GM12878 (cell line): Measurements from ENCODE around the gene CFL2. TPM values are rescaled to one million over a fixed set of nuclear protein-coding genes. Genes with fewer than 3 reads are reported as not detected.
A peak's percentile ranks its signal among the peaks of the same experiment; 100 is the strongest.

Experiments used
- ATAC-seq: fragments of 200-7000 bp; cut with Tn5 transposase; 3 replicates; pipeline ENCODE4 v1.9.1; 2020; ENCODE audit warnings: mild to moderate bottlenecking, moderate library complexity
- BruUV-seq: library from RNA; stranded (reverse); fragments of 400-500 nt; replicated peaks from 2 replicates; lab custom pipeline; 2021; lab: Mats Ljungman, UMichigan
- CTCF ChIA-PET: fragments of 300-600 bp; sonication (Branson Sonifier 250); formaldehyde crosslinking; extraction: SDS; loops from one replicate; lab custom pipeline; 2021; ENCODE audit warnings: inconsistent platforms; lab: Yijun Ruan, JAX
- POLR2A ChIA-PET: fragments of 350-600 bp; formaldehyde crosslinking; extraction: SDS; loops from one replicate; lab custom pipeline; 2021; ENCODE audit warnings: inconsistent platforms; lab: Charles Lee
- RAD21 ChIA-PET: fragments of 300-600 bp; sonication (Branson Sonifier 250); formaldehyde crosslinking; loops from one replicate; lab custom pipeline; 2023; ENCODE audit warnings: antibody characterized with exemption; ENCODE audit not compliant: unreplicated experiment; lab: Charles Lee
- SMC1A ChIA-PET: fragments of 300-600 bp; sonication (Branson Sonifier 250); formaldehyde crosslinking; loops from one replicate; lab custom pipeline; 2023; ENCODE audit not compliant: unreplicated experiment, uncharacterized antibody; lab: Charles Lee
- DNase-seq: peaks from one replicate; pipeline ENCODE4 v3.0.0-alpha.2; 2011; ENCODE audit warnings: low read depth, low spot score
- FAIRE-seq: peaks from 3 replicates; lab custom pipeline; 2011; peaks lifted over from hg19 to GRCh38; lab: Jason Lieb, UNC
- H2AFZ ChIP-seq: 2 replicates; pipeline ENCODE4 v1.6.0; 2011; ENCODE audit warnings: low read depth, low read length, control low read depth; ENCODE audit not compliant: control insufficient read depth
- H3K27ac ChIP-seq: 2 replicates; pipeline ENCODE4 v1.5.1; 2011; ENCODE audit warnings: control low read depth; ENCODE audit not compliant: control insufficient read depth, insufficient read depth
- H3K27me3 ChIP-seq, 2 experiments: replicated peaks in 1 of 2; 2 replicates each; pipeline versions ENCODE4 v1.6.0 to v1.6.1; 2011; ENCODE audit warnings: low read length in 1 of 2; ENCODE audit not compliant: control insufficient read depth in 2 of 2, insufficient read depth in 2 of 2
- H3K36me3 ChIP-seq, 2 experiments: 2 replicates each; pipeline ENCODE4 v1.5.1; 2011; ENCODE audit warnings: low read length in 1 of 2; ENCODE audit not compliant: control insufficient read depth in 2 of 2, insufficient read depth in 2 of 2
- H3K4me1 ChIP-seq: 2 replicates; pipeline ENCODE4 v1.6.1; 2011; ENCODE audit warnings: mild to moderate bottlenecking, low read length, moderate library complexity, mixed read lengths; ENCODE audit not compliant: control insufficient read depth, insufficient read depth
- H3K4me2 ChIP-seq: 2 replicates; pipeline ENCODE4 v1.6.0; 2011; ENCODE audit warnings: control low read depth; ENCODE audit not compliant: control insufficient read depth, insufficient read depth
- H3K4me3 ChIP-seq: fragments of 200-600 bp; sonication (generic); 2 replicates; pipeline ENCODE4 v1.5.1; 2016
- H3K79me2 ChIP-seq: 2 replicates; pipeline ENCODE4 v1.6.0; 2011; ENCODE audit warnings: low read length; ENCODE audit not compliant: control insufficient read depth, insufficient read depth
- H3K9ac ChIP-seq: 2 replicates; pipeline ENCODE4 v1.8.0; 2011; ENCODE audit warnings: low read length, control low read depth, mixed read lengths; ENCODE audit not compliant: control insufficient read depth, insufficient read depth
- H3K9me3 ChIP-seq: replicated peaks from 3 replicates; pipeline ENCODE4 v1.5.1; 2011; ENCODE audit warnings: mild to moderate bottlenecking, low read length; ENCODE audit not compliant: control insufficient read depth, insufficient read depth
- H4K20me1 ChIP-seq: 2 replicates; pipeline ENCODE4 v1.6.0; 2011; ENCODE audit not compliant: control insufficient read depth, insufficient read depth
- ASH2L ChIP-seq: fragments of 300-600, 200-600 bp; sonication (generic); IDR thresholded peaks from 2 replicates; pipeline ENCODE4 v1.6.1; 2017; ENCODE audit warnings: low read depth, mild to moderate bottlenecking, borderline replicate concordance
- CREM ChIP-seq: IDR thresholded peaks from 2 replicates; pipeline ENCODE4 v1.6.1; 2014; ENCODE audit warnings: antibody characterized with exemption, low read depth
- HCFC1 ChIP-seq: fragments of 150-350 bp; IDR thresholded peaks from 2 replicates; pipeline ENCODE4 v1.6.1; 2014; ENCODE audit warnings: low read length
- HDAC6 ChIP-seq: fragments of 200-600 bp; sonication (generic); IDR thresholded peaks from one replicate; pipeline ENCODE4 v1.8.0; 2017; ENCODE audit warnings: antibody characterized with exemption; ENCODE audit not compliant: unreplicated experiment
- IKZF2 ChIP-seq, 2 experiments: fragments of 450-650 bp; IDR thresholded peaks; 2 replicates each; pipeline ENCODE4 v1.6.1; 2017; ENCODE audit warnings: mild to moderate bottlenecking in 2 of 2, moderate library complexity in 2 of 2
- IRF4 ChIP-seq: IDR thresholded peaks from 2 replicates; pipeline ENCODE4 v1.6.1; 2011; ENCODE audit warnings: low read depth, low read length
- JUNB ChIP-seq: IDR thresholded peaks from 2 replicates; pipeline ENCODE4 v1.6.1; 2016; ENCODE audit warnings: antibody characterized with exemption, mild to moderate bottlenecking
- KLF5 ChIP-seq: fragments of 450-650 bp; IDR thresholded peaks from 2 replicates; pipeline ENCODE4 v1.6.1; 2014; ENCODE audit warnings: mild to moderate bottlenecking; ENCODE audit not compliant: partially characterized antibody
- NFYA ChIP-seq: IDR thresholded peaks from 2 replicates; pipeline ENCODE4 v1.6.1; 2011; ENCODE audit warnings: low read depth, mild to moderate bottlenecking, low read length, improper control_type of control experiment, borderline replicate concordance
- PBX3 ChIP-seq: IDR thresholded peaks from 2 replicates; pipeline ENCODE4 v1.6.1; 2011; ENCODE audit warnings: mild to moderate bottlenecking, low read depth, low read length, moderate library complexity; ENCODE audit not compliant: insufficient replicate concordance
- RCOR1 ChIP-seq: conservative IDR thresholded peaks from 2 replicates; pipeline ENCODE4 v1.6.1; 2012; ENCODE audit warnings: low read depth, low read length, improper control_type of control experiment
- SIN3A ChIP-seq: IDR thresholded peaks from 2 replicates; pipeline ENCODE4 v1.6.1; 2012; ENCODE audit warnings: low read depth, low read length, improper control_type of control experiment
- TCF12 ChIP-seq: IDR thresholded peaks from 2 replicates; pipeline ENCODE4 v1.6.1; 2011; ENCODE audit warnings: low read depth, mild to moderate bottlenecking, low read length
- ZNF217 ChIP-seq: fragments of 450-650 bp; IDR thresholded peaks from 2 replicates; pipeline ENCODE4 v1.6.1; 2017; ENCODE audit warnings: antibody characterized with exemption, mild to moderate bottlenecking
- WGBS: methylation state at CpG from one replicate; pipeline ENCODE4 v1.1.6; 2016; ENCODE audit warnings: low lambda C conversion rate; ENCODE audit not compliant: insufficient replicate concordance, insufficient coverage; ENCODE audit errors: missing lambda C conversion rate; 5-methylcytosine and 5-hydroxymethylcytosine counted together
- in situ Hi-C: fragments of 300-500 bp; cut with MboI; formaldehyde crosslinking; loops from 9 replicates; pipeline ENCODE4 v1.14.3; 2018; ENCODE audit warnings: mixed read lengths
- intact Hi-C: fragments of 100-400 bp; cut with micrococcal nuclease; formaldehyde crosslinking; loops from one replicate; pipeline ENCODE4 v1.14.2; 2022; ENCODE audit not compliant: unreplicated experiment
- polyA plus RNA-seq, 11 experiments: library from polyadenylated mRNA; depleted of rRNA in 4 of 11; unstranded in 6 of 11; stranded (reverse) in 5 of 11; fragments of >200 nt; fragmentation: Nextera tagmentation in 4 of 11; fragmentation: Illumina TruSeq in 1 of 11; extraction: Ambion mirVana in 4 of 11; extraction: Trizol in 1 of 11; gene quantifications; 1 replicate in 1 of 11; 2 replicates in 10 of 11; pipeline versions ENCODE4 v1.2.1 to v1.2.3, GENCODE V29; 2011 to 2016; ENCODE audit warnings: inconsistent platforms in 2 of 11, missing spikeins in 2 of 11, low read depth in 1 of 11
- total RNA-seq, 4 experiments: library from RNA; depleted of rRNA in 3 of 4; stranded (reverse); fragments of >200 nt in 3 of 4; fragmentation: Illumina TruSeq in 1 of 4; extraction: Trizol in 1 of 4; gene quantifications; 2 replicates each; pipeline versions ENCODE4 v1.2.1 to v1.2.3, GENCODE V29; 2013 to 2021

CFL2 gene
- total and polyA plus RNA-seq, 10 of the 15 experiments (the other 5 are each of a cell fraction or from before 2014, with no cell fraction given) = 4.7 to 13.4 (median 8.4) TPM

- no peak for TF ChIP-seq PBX3
- TF ChIP-seq IRF4 = no peak
- TF ChIP-seq HCFC1 = no peak
- TF ChIP-seq NFYA = no peak
- TF ChIP-seq ASH2L = no peak
- TF ChIP-seq CREM = no peak
- no peak; a peak in 1 of 4 replicates for TF ChIP-seq IKZF2 (IDR thresholded peaks at IDR 0.05)
These were observed 3.2 kb downstream of the CFL2 start (continued) for GRCh38 chr14:34711169-34711568.

GRCh38 chr14:34710744-34711143 lies 3.6 kb downstream of the CFL2 start:
- H3K27me3 ChIP-seq = no peaks in the 10 kb centered on the region
- ChIA-PET POLR2A (interaction anchor here (0.6 to 1.4 kb wide), 2 partner anchors 12 to 546 kb away, joined by 5 to 10 read pairs; no protein-coding TSS in a partner anchor), RAD21 (interaction anchor here (1.6 to 4.0 kb wide), 3 partner anchors 12 to 37 kb away, joined by 3 to 18 read pairs (median 6); no protein-coding TSS in a partner anchor), SMC1A (interaction anchor here (1.0 to 7.8 kb wide), 8 partner anchors 10 to 116 kb away, joined by 3 to 43 read pairs (median 4); no protein-coding TSS in a partner anchor), CTCF (interaction anchor here (1.0 to 7.1 kb wide), 5 partner anchors 9 to 704 kb away, joined by 3 to 78 read pairs (median 8); no protein-coding TSS in a partner anchor)
- in situ Hi-C loops (no loop called here), intact Hi-C loops (no loop called here)
- no peaks in the 10 kb centered on the region for H3K9me3 ChIP-seq
- no TSS peak for BruUV-seq
- peaks cover 16% of the 10 kb centered on the region for H3K4me1 ChIP-seq
- no peak overlapping the region for H2AFZ ChIP-seq
- TF ChIP-seq SIN3A (no peak), ZNF217 (no peak), JUNB (0 out of 2 replicates have a peak, but pooled peaks have one; percentile 6), HDAC6 (no peak), RCOR1 (no peak), TCF12 (no peak), KLF5 (no peak)
- peak overlapping the region; percentile 74 for H3K4me2 ChIP-seq
- DNase-seq (no peak), FAIRE-seq (no peak), ATAC-seq (no peak)
- H3K9ac ChIP-seq = peak overlapping the region; percentile 15; the same call in 1 of the 2 replicates
- H3K27ac ChIP-seq = peak overlapping the region; percentile 35
- H3K79me2 ChIP-seq = peaks cover 40% of the 10 kb centered on the region
- no peaks in the 10 kb centered on the region for H4K20me1 ChIP-seq
- WGBS = 74% methylated on average over 2 of the region's 2 CpGs
- peaks cover 0 to 7% of the 10 kb centered on the region in 2 experiments; a peak in 1 of 4 replicates for H3K36me3 ChIP-seq
- H3K4me3 ChIP-seq = peak overlapping the region; percentile 52; the same call in 1 of the 2 replicates
